Measurements from ENCODE around the gene MED28. TPM values are rescaled to one million over a fixed set of nuclear protein-coding genes. Genes with fewer than 3 reads are reported as not detected.

Gene MED28
- total and polyA plus RNA-seq, 2 of the 4 experiments (the other 2 are of a cell fraction): 8.8 to 9.3 TPM

GRCh38 chr4:17654701-17655100 lies 40.3 kb downstream of the MED28 start:
- no peak overlapping the region for H3K27ac ChIP-seq (ENCODE audit: insufficient read depth, low read length)
- H3K23ac ChIP-seq (ENCODE audit: low read depth, low read length): no peak overlapping the region
- ATAC-seq (ENCODE audit: low read depth): no peak
- dilution Hi-C loops (cut with HindIII; ENCODE audit: low sequenced_read_pairs, unreplicated experiment): no loop called here
- H3K56ac ChIP-seq (ENCODE audit: extremely low read depth, insufficient read depth, low read length): no peak overlapping the region
- in situ Hi-C loops (cut with MboI; ENCODE audit: low sequenced_read_pairs): no loop called here
- WGBS, 2 experiments (ENCODE audit: extremely low coverage in 2 of 2, insufficient read length in 1 of 2): 65% methylated on average over 5 of the region's 8 CpGs; no CpG with 5 or more reads in 1 of the 2 experiments
- H2BK15ac ChIP-seq (ENCODE audit: low read depth, low read length): no peak overlapping the region
- no peak overlapping the region for H3K18ac ChIP-seq (ENCODE audit: low read depth, low read length)
- intact Hi-C loops (cut with micrococcal nuclease): no loop called here
- TF ChIP-seq FOS (IDR thresholded peaks at IDR 0.05; ENCODE audit: low read depth, low read length) (no peak), RFX5 (IDR thresholded peaks at IDR 0.05; ENCODE audit: low read depth, low read length) (no peak), CEBPB (IDR thresholded peaks at IDR 0.05; ENCODE audit: low read depth, low read length) (no peak), MAZ (IDR thresholded peaks at IDR 0.05; ENCODE audit: borderline replicate concordance, low read depth, low read length) (no peak), BHLHE40 (IDR thresholded peaks at IDR 0.05; ENCODE audit: low read depth, low read length) (no peak), MXI1 (IDR thresholded peaks at IDR 0.05; ENCODE audit: borderline replicate concordance, low read depth, low read length) (no peak), RAD21 (IDR thresholded peaks at IDR 0.05; ENCODE audit: low read length) (no peak), CTCF (conservative IDR thresholded peaks at IDR 0.05; ENCODE audit: low read depth, low read length) (no peak), USF2 (IDR thresholded peaks at IDR 0.05; ENCODE audit: low read depth, low read length) (no peak), CHD1 (IDR thresholded peaks at IDR 0.05; ENCODE audit: low read depth, low read length) (no peak), MAFK (IDR thresholded peaks at IDR 0.05; ENCODE audit: low read depth, low read length) (no peak)
- no peak overlapping the region for H4K5ac ChIP-seq (ENCODE audit: low read depth, low read length)
- no peak for DNase-seq
- no peak overlapping the region for H2BK5ac ChIP-seq (ENCODE audit: low read depth, low read length, poor library complexity, severe bottlenecking)
- H3K9ac ChIP-seq (ENCODE audit: low read depth, low read length): no peak overlapping the region
- ChIA-PET CTCF (no interaction called here), POLR2A (ENCODE audit: unreplicated experiment) (no interaction called here)
- no peak overlapping the region for H2AK9ac ChIP-seq (replicated peaks; ENCODE audit: low read depth, low read length, poor library complexity)
- H3K9me3 ChIP-seq (ENCODE audit: control insufficient read depth, insufficient read depth, low read length): no peaks in the 10 kb centered on the region
- H2BK20ac ChIP-seq (ENCODE audit: low read depth, low read length): no peak overlapping the region
- no peaks in the 10 kb centered on the region for H3K36me3 ChIP-seq (ENCODE audit: control insufficient read depth, insufficient read depth, low read length)
- no peaks in the 10 kb centered on the region for H3K79me1 ChIP-seq (ENCODE audit: low read depth in 1 of 2, low read length in 2 of 2)
- peaks cover 7% of the 10 kb centered on the region for H3K27me3 ChIP-seq (ENCODE audit: control insufficient read depth, insufficient read depth, low read length)
- no peak overlapping the region for H3K14ac ChIP-seq (replicated peaks; ENCODE audit: low read depth, low read length)
- no peak overlapping the region for H4K91ac ChIP-seq (ENCODE audit: insufficient read depth, low read depth, low read length)
- no peak overlapping the region for H2AFZ ChIP-seq (replicated peaks; ENCODE audit: low read length, poor library complexity)
- no peaks in the 10 kb centered on the region for H3K4me1 ChIP-seq (ENCODE audit: control insufficient read depth, insufficient read depth, low read length)
- no peak overlapping the region for H2AK5ac ChIP-seq (ENCODE audit: low read depth, low read length)
- H4K20me1 ChIP-seq (ENCODE audit: insufficient read depth, low read length): no peaks in the 10 kb centered on the region
- no peak overlapping the region for H3K4me3 ChIP-seq (ENCODE audit: insufficient read depth, low read depth, low read length)
- no peak overlapping the region for H2BK120ac ChIP-seq (ENCODE audit: low read depth, low read length)
- H3K4me2 ChIP-seq (ENCODE audit: low read depth, low read length): no peak overlapping the region
- no peak overlapping the region for H3K4ac ChIP-seq (ENCODE audit: low read depth, low read length)
- no TSS peak for BruUV-seq (replicated peaks)
- H4K8ac ChIP-seq (ENCODE audit: low read depth in 2 of 2, low read length in 2 of 2): no peak overlapping the region
- no peaks in the 10 kb centered on the region for H3K9me1 ChIP-seq (ENCODE audit: insufficient read depth, low read length)
